HepG2 (cell line): ENCODE measurements around the gene PGA3. TPM values are rescaled to one million over a fixed set of nuclear protein-coding genes. Genes with fewer than 3 reads are reported as not detected.
A peak's percentile ranks its signal among the peaks of the same experiment; 100 is the strongest.

Experiments
- ATAC-seq: fragments of 200-7000 bp; cut with Tn5 transposase; 3 replicates; pipeline ENCODE4 v1.9.1; 2020; ENCODE audit warnings: mild to moderate bottlenecking, moderate library complexity
- BruUV-seq: library from RNA; stranded (reverse); fragments of 400-500 nt; replicated peaks from 2 replicates; lab custom pipeline; 2021; lab: Mats Ljungman, UMichigan
- CTCF ChIA-PET: fragments of 300-600 bp; formaldehyde crosslinking; extraction: SDS; loops from one replicate; lab custom pipeline; 2021; ENCODE audit warnings: low total read pairs, inconsistent platforms, low intra/inter-chr PET ratio; lab: Yijun Ruan, JAX
- POLR2A ChIA-PET: fragments of 350-600 bp; sonication (Branson Sonifier 250); formaldehyde crosslinking; loops from one replicate; lab custom pipeline; 2020; ENCODE audit warnings: antibody characterized with exemption, inconsistent platforms; lab: Yijun Ruan, JAX
- DNase-seq: peaks from one replicate; pipeline ENCODE4 v3.0.0-alpha.2; 2015; ENCODE audit warnings: low spot score
- FAIRE-seq: peaks from 3 replicates; lab custom pipeline; 2011; peaks lifted over from hg19 to GRCh38; lab: Jason Lieb, UNC
- H2AFZ ChIP-seq: one replicate; pipeline ENCODE4 v1.6.1; 2011; ENCODE audit warnings: low read length, inconsistent platforms
- H3K27ac ChIP-seq: fragments of 300-600 bp; 3 replicates; pipeline ENCODE4 v1.8.0; 2011; ENCODE audit warnings: mixed run types, mild to moderate bottlenecking, mixed read lengths, low read length, inconsistent platforms; ENCODE audit not compliant: insufficient read depth; ENCODE audit errors: extremely low read length
- H3K27me3 ChIP-seq, 2 experiments: fragments of 200-600 bp in 1 of 2; 2 replicates in 1 of 2; 3 replicates in 1 of 2; pipeline versions ENCODE4 v1.6.0 to v1.8.0; 2011; ENCODE audit warnings: low read length in 2 of 2, mild to moderate bottlenecking in 2 of 2, moderate library complexity in 2 of 2, inconsistent platforms in 1 of 2; ENCODE audit not compliant: insufficient read depth in 2 of 2, control insufficient read depth in 1 of 2
- H3K36me3 ChIP-seq, 2 experiments: fragments of 200-600 bp in 1 of 2; replicated peaks in 1 of 2; 2 replicates in 1 of 2; 3 replicates in 1 of 2; pipeline versions ENCODE4 v1.5.1 to v1.8.0; 2011; ENCODE audit warnings: low read length in 2 of 2, inconsistent platforms in 1 of 2; ENCODE audit not compliant: insufficient read depth in 2 of 2, control insufficient read depth in 1 of 2
- H3K4me1 ChIP-seq: 2 replicates; pipeline ENCODE4 v1.5.1; 2012; ENCODE audit warnings: low read length, inconsistent platforms; ENCODE audit not compliant: insufficient read depth
- H3K4me2 ChIP-seq: 2 replicates; pipeline ENCODE4 v1.6.0; 2011; ENCODE audit warnings: low read depth, low read length, inconsistent platforms
- H3K4me3 ChIP-seq, 3 experiments: fragments of 200-600 bp in 1 of 3; sonication (generic), shearing (Covaris generic) in 1 of 3; replicated peaks in 1 of 3; 2 replicates each; pipeline ENCODE4 v1.5.1; 2011 to 2016; ENCODE audit warnings: low read length in 3 of 3, inconsistent platforms in 2 of 3, low read depth in 2 of 3, mild to moderate bottlenecking in 2 of 3, control low read depth in 1 of 3, mixed read lengths in 1 of 3; ENCODE audit not compliant: insufficient read depth in 1 of 3
- H3K79me2 ChIP-seq: one replicate; pipeline ENCODE4 v1.6.1; 2011; ENCODE audit warnings: low read length, inconsistent platforms; ENCODE audit not compliant: insufficient read depth
- H3K9ac ChIP-seq: 2 replicates; pipeline ENCODE4 v1.6.0; 2011; ENCODE audit warnings: mild to moderate bottlenecking, low read depth, low read length, inconsistent platforms; ENCODE audit not compliant: insufficient read depth
- H3K9me3 ChIP-seq: 2 replicates; pipeline ENCODE4 v1.5.1; 2012; ENCODE audit warnings: mild to moderate bottlenecking, low read length
- H4K20me1 ChIP-seq: 2 replicates; pipeline ENCODE4 v1.6.0; 2011; ENCODE audit warnings: inconsistent platforms, mild to moderate bottlenecking, low read length, moderate library complexity; ENCODE audit not compliant: insufficient read depth
- HMG20A ChIP-seq: IDR thresholded peaks from 2 replicates; pipeline ENCODE4 v1.6.1; 2016; ENCODE audit warnings: borderline replicate concordance
- RAD21 ChIP-seq: fragments of 450-650 bp; formaldehyde crosslinking; IDR thresholded peaks from 2 replicates; pipeline ENCODE4 v1.5.0; 2020; ENCODE audit warnings: mild to moderate bottlenecking
- SMC3 ChIP-seq: IDR thresholded peaks from 2 replicates; pipeline ENCODE4 v1.6.1; 2011; ENCODE audit warnings: low read length, improper control_type of control experiment
- STAG1 ChIP-seq: sonication (generic); formaldehyde crosslinking; IDR thresholded peaks from 2 replicates; pipeline ENCODE4 v1.4.0; 2020; ENCODE audit warnings: missing genetic modification reagents
- WGBS: methylation state at CpG from one replicate; pipeline ENCODE4 v1.1.6; 2017; ENCODE audit warnings: low lambda C conversion rate; 5-methylcytosine and 5-hydroxymethylcytosine counted together
- in situ Hi-C: cut with HindIII; loops from 2 replicates; pipeline ENCODE4 v1.10.0; 2017; ENCODE audit warnings: low pct_unique_long_range_greater_than_20kb; ENCODE audit not compliant: extremely low pct_ligation_motif_present
- intact Hi-C: fragments of 100-400 bp; cut with micrococcal nuclease; formaldehyde crosslinking; loops from one replicate; pipeline ENCODE4 v1.10.0; 2022; ENCODE audit not compliant: unreplicated experiment
- polyA plus RNA-seq, 8 experiments: library from polyadenylated mRNA; depleted of rRNA in 3 of 8; stranded (reverse) in 7 of 8; unstranded in 1 of 8; fragments of >200 nt; fragmentation: Illumina TruSeq in 4 of 8; extraction: Trizol in 4 of 8; gene quantifications; 2 replicates each; pipeline versions ENCODE4 v1.2.1 to v1.2.3, GENCODE V29; 2011 to 2016; ENCODE audit warnings: low read depth in 4 of 8, missing spikeins in 1 of 8, mixed read lengths in 1 of 8; ENCODE audit not compliant: insufficient read depth in 1 of 8
- total RNA-seq, 5 experiments: library from RNA; depleted of rRNA; stranded (reverse); fragments of >200 nt; fragmentation: Illumina TruSeq; extraction: Trizol; gene quantifications; 2 replicates each; pipeline ENCODE4 v1.2.3, GENCODE V29; 2016; ENCODE audit warnings: low read depth in 1 of 5
- TF ChIP-seq, protein P1 (sequence below): sonication (generic); formaldehyde crosslinking; IDR thresholded peaks from 2 replicates; pipeline ENCODE4 v1.5.0; 2020; ENCODE audit warnings: mild to moderate bottlenecking, missing genetic modification reagents, moderate library complexity
- TF ChIP-seq, protein P2 (sequence below): sonication (generic); formaldehyde crosslinking; IDR thresholded peaks from 2 replicates; pipeline ENCODE4 v1.5.0; 2020; ENCODE audit warnings: missing genetic modification reagents, mild to moderate bottlenecking, borderline replicate concordance

Gene PGA3
- total and polyA plus RNA-seq, 2 of the 13 experiments (the other 11 are each of a cell fraction or from before 2014, with no cell fraction given), result not detected

DNA sequence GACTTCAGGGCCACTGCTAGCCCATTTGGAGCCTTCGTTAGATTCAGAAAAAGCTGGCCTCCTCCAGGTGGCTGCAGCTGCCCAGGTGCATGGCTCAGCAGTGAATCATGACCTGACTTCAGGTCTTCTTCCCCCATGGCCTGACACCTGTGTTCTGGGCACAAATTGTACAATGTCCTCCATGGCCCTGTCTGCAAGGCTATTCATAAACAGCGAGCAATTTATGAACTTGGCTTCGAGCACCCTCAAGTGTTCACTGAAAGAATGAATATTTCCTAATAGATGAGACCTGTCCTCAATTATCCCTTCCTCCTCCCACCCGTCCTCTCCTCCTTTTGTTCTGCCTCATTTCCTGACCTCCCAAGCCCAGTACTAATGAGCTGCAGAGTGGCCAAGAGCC lies 29.9 kb upstream of the PGA3 start:
- intact Hi-C loops, result loop anchor here (1.0 kb wide), 3 partner anchors 44 to 274 kb away; no protein-coding TSS in a partner anchor
- H3K9ac ChIP-seq, result no peak overlapping the region
- 16% methylated on average over 4 of the region's 4 CpGs for WGBS

More for the DNA sequence above, 29.9 kb upstream of the PGA3 start:
- no TSS peak for BruUV-seq
- ATAC-seq (peak; percentile 86), DNase-seq (peak; percentile 41), FAIRE-seq (no peak)
- H3K27ac ChIP-seq, result no peak overlapping the region
- in situ Hi-C loops, result no loop called here
- ChIA-PET CTCF (interaction anchor here (1.0 to 2.5 kb wide), 4 partner anchors 40 to 343 kb away, joined by 3 to 49 read pairs (median 8); partner anchors contain the start of gene CD6), POLR2A (no interaction called here)
- no peaks in the 10 kb centered on the region for H4K20me1 ChIP-seq
- H2AFZ ChIP-seq, result no peak overlapping the region
- no peaks in the 10 kb centered on the region for H3K79me2 ChIP-seq
- H3K4me3 ChIP-seq, result no peak overlapping the region
- TF ChIP-seq, protein P1, sequence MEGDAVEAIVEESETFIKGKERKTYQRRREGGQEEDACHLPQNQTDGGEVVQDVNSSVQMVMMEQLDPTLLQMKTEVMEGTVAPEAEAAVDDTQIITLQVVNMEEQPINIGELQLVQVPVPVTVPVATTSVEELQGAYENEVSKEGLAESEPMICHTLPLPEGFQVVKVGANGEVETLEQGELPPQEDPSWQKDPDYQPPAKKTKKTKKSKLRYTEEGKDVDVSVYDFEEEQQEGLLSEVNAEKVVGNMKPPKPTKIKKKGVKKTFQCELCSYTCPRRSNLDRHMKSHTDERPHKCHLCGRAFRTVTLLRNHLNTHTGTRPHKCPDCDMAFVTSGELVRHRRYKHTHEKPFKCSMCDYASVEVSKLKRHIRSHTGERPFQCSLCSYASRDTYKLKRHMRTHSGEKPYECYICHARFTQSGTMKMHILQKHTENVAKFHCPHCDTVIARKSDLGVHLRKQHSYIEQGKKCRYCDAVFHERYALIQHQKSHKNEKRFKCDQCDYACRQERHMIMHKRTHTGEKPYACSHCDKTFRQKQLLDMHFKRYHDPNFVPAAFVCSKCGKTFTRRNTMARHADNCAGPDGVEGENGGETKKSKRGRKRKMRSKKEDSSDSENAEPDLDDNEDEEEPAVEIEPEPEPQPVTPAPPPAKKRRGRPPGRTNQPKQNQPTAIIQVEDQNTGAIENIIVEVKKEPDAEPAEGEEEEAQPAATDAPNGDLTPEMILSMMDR (CRISPR knock-in tag), result peak; percentile 69
- peak; percentile 48 for TF ChIP-seq SMC3
- TF ChIP-seq RAD21 (CRISPR knock-in tag), result peak; percentile 51; the same call in 1 of the 2 replicates
- TF ChIP-seq HMG20A (CRISPR knock-in tag), result no peak
- TF ChIP-seq, protein P2, sequence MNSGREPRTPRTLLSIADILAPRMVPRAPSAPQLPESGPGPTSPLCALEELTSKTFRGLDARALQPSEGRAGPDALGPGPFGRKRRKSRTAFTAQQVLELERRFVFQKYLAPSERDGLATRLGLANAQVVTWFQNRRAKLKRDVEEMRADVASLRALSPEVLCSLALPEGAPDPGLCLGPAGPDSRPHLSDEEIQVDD (CRISPR knock-in tag), result no peak
- TF ChIP-seq STAG1 (CRISPR knock-in tag), result peak; percentile 73
- H3K9me3 ChIP-seq, result no peaks in the 10 kb centered on the region
- no peaks in the 10 kb centered on the region for H3K4me1 ChIP-seq
- H3K27me3 ChIP-seq, result peaks cover 1 to 37% of the 10 kb centered on the region in 2 experiments; a peak in 2 of 5 replicates
- no peak overlapping the region for H3K4me2 ChIP-seq
- no peaks in the 10 kb centered on the region for H3K36me3 ChIP-seq
